GM21515 (cell line): Measurements from ENCODE around the gene ANKRD17.

Source experiments
- ATAC-seq: cut with Tn5 transposase; IDR thresholded peaks from one replicate; pipeline ENCODE4 v1.9.1; 2021; ENCODE audit not compliant: unreplicated experiment

The ANKRD17 gene

GRCh38 chr4:73133784-73134183 is 124.8 kb downstream of the ANKRD17 start:
- ATAC-seq, result no peak

DNA sequence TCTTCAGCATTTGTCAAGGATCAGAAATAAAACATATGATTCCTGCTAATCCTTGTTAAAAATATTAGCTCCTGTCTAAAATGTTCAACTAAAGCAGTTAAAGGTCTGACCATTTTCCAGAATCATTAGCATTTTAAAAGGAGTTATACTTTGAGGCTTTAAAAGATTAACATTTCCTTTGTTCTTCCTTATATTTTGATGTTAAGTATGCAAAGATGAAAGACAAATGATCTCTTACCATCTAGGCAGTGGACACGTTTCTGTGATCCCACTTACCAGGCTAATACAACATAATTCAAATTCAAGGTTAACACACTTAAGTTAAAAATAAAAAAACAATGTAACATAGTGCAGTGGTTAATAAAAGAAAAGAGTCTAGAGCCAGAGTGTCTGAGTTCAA is 127.3 kb downstream of the ANKRD17 start:
- ATAC-seq, result no peak

- no peak for ATAC-seq
These were observed 129.3 kb downstream of the ANKRD17 start for GRCh38 chr4:73129319-73129718.

DNA sequence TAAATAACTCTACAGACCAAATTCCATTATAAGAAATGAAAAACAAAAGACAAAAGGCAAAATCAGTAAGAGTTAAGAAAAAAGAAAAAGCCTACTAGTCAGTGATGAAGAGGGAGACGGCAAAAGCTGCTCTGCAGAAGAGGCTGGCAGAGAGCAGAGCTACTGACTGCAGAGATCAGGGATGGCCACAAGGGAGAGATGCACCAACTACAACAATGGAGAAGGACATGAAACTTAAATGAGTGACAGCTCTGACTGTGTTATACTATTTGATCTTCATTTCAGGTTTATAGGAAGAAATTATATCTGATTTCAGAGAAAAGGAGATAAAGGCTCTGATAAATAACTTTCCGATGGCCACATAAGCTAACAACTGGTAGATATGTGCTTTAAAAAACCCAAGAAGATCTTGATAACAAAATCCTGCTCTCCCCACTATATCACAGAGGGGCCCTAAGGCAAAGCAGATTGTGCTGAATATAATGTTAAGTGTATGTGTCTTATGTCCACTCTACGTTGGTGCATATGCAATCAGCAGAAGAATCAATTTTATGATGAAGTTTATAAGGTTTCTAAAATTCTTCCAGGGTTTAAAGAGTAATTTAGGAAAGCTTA is 130.7 kb downstream of the ANKRD17 start:
- no peak for ATAC-seq

DNA sequence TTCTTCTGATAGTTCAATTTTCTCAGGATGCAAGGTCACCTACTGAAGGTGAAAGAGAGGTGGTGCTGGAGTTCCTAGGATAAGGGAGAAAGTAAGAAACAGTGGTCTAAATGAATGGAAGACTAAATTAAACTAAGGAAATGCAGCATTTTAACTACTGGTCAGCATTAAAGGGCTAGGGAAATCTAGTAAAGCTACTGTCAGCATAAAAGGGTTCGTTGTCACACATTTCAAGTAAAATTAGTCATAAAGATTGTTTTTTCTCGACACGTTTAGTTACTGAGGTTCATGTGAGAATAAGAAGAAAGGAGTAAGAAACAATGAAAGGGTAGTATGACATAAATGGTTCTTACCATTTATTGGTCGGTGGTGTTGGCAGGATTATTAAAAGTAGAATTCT is 149.1 kb downstream of the ANKRD17 start:
- no peak for ATAC-seq

- no peak for ATAC-seq
These were observed 153.9 kb downstream of the ANKRD17 start for GRCh38 chr4:73104695-73105094.

GRCh38 chr4:73103799-73104503 is 154.6 kb downstream of the ANKRD17 start:
- no peak for ATAC-seq

DNA sequence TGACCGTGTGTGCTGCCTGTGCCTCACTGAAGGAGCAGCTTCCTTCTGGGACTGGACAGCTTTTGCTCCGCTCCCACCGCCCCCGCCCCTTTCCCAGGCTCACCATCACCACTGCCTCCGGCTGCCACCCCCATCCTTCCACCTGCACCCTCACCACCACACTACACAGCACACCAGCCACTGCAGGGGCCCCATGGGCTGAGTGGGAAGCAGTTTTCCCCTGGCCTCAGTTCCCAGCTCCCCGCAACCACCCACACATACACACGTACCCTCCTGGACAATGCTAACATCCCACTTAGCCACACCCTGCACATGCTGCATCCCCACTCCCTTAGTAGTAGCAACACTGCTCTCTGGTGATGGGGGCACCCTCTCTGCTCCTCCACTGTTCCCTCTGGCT is 159.5 kb downstream of the ANKRD17 start:
- no peak for ATAC-seq

DNA sequence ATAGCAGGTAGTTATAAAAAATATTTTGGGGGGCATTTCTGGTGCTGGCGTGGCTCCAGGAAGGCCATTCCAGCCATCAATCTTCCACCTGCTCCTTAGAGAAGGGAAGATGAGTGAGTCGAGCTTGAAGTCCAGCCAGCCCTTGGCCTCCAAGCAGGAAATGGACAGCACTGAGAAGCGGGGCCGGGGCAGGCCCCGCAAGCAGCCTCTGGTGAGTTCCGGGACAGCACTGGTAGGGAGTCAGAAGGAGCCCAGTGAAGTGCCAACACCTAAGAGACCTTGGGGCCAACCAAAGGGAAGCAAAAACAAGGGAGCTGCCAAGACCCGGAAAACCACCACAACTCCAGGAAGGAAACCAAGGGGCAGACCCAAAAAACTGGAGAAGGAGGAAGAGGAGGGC is 159.9 kb downstream of the ANKRD17 start:
- no peak for ATAC-seq

GRCh38 chr4:73098016-73098415 is 160.6 kb downstream of the ANKRD17 start:
- no peak for ATAC-seq

- ATAC-seq, result no peak
These were observed 165.7 kb downstream of the ANKRD17 start for GRCh38 chr4:73092868-73093267.

DNA sequence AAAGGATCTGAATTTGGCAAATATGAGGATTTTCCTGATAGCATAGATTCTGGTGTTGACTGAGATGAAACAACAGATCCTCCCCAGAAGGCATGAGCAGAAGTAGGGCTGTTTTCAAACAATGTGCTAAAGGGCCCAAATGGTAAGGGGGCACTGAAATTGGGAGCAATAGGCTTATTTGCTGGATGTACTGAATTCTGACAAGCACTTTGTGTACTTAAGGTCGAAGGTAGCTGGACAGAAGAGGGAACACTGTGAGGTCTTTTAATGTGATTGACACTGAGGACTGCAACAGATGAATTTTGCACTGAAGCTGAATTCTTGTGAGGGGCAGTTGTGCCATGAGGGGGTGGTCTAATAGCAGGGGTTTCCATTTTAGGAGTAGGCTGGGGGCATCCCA is 167.9 kb downstream of the ANKRD17 start:
- ATAC-seq, result no peak

- no peak for ATAC-seq
These were observed 170.7 kb downstream of the ANKRD17 start for GRCh38 chr4:73087871-73088270.

- ATAC-seq, result no peak
These were observed 172.3 kb downstream of the ANKRD17 start for GRCh38 chr4:73086095-73086868.

DNA sequence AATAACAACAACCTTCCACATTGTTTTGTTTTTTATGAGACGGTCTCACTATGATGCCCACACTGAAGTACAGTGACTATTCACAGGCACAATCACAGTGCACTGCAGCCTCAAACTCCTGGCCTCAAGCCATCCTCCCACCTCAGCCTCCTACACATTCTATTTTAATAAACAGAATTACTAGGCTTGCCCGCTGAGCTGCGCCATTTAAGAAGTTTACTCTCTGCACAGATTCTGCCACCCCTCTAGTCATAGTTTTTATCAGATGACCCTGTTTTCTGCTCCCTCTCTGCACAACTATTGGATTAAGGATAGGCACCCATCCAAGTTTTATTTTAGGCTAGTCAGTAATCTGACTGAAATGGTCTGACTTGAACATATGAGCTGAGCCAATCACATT is 177.8 kb downstream of the ANKRD17 start:
- ATAC-seq, result no peak

DNA sequence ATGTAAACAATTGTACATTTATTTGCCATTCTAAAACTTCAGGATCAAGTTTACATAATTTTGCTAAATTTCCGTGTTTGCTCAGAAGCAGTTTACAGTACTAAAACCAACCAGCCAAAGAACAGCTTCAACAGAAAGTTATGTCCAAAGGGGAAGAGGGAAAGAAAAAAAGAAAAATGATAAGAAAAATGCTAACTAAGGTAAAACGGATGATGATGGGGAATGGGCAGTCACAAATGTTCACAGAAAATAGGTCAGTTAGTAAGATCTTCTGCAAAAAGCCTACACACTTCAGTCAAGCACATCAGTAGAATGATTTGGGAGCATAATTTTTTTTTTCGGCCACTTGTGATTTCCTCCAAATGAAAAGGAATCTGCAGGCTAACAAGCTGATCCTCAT is 182.8 kb downstream of the ANKRD17 start:
- no peak for ATAC-seq

GRCh38 chr4:73070074-73070390 is 188.6 kb downstream of the ANKRD17 start:
- ATAC-seq, result peak; percentile 11

- peak; percentile 85 for ATAC-seq
These were observed 189.1 kb downstream of the ANKRD17 start, which contains the start of gene COX18 for GRCh38 chr4:73069338-73070073. Gene COX18 (minus strand): TSS chr4:73069716. CDS start chr4:73069649, 67 bp downstream.

DNA sequence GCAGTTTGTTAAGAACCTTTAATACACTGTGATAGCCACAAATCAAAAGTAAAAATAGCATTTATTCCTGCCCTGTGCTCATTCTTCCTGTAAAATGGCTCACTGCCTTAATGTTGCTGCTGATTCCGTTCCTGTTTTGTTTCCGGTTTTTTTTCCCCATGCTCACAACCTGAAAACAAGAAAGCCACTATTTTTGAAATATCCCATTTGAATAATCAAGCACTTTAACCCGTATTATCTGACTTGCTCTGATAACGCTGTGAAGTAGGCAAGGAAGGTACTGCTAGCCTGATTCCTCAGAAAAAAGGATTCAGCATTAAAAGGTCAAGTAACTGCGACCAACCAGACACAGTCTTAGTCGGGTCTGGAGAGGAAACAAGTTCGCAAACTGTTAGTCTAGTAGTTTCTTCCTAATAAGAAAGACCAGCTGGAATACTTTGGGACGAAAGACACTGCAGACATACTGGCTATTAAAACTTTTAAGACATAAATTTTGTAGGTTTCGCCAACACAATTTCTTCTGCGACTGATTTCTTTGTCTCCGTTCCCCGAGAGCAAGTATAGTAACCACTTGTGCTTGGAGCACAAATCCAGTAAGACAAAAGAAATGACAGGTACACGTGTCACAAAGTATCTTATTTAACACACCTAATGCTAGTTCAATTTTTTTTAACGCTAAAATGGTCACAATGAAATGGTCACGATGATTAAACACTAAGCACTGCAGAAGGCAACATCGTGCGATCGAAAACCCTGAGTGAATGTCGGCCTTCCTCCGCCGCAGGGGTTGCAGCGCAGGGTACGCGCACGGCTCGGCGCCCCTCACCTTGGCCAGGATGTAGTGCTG is 189.9 kb downstream of the ANKRD17 start:
- peak; percentile 3 for ATAC-seq

GRCh38 chr4:73067971-73068394 is 190.6 kb downstream of the ANKRD17 start:
- ATAC-seq, result no peak

DNA sequence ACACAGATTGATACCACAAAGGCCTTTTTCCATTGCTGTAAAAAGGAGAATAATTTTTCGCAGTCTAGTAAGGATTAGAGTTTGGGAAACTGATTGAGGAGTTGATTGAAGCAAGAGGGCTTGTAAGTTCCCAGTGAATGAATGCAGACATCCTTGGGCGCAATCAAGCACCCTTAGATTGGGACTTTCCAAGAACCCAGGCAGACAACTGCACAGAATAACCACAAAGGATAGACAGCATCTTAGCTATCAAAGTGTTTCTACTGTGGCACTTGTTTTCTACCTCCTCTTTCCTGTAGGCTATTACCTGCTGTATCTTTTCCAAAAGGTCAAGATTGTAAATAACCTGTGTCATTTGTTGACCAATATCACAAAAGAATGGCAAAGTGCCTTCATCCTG is 191.7 kb downstream of the ANKRD17 start:
- ATAC-seq, result no peak
